Measurements from ENCODE around the gene KCNQ4. TPM values are rescaled to one million over a fixed set of nuclear protein-coding genes. Genes with fewer than 3 reads are reported as not detected.

The KCNQ4 gene
- total and polyA plus RNA-seq, 8 donors, result 0.92 to 1.7 (median 1.4) TPM

- Histone ChIP-seq H3K4me3 (no peak overlapping the region), H3K27ac (no peak overlapping the region), H3K27me3 (no peaks in the 10 kb centered on the region), H3K36me3 (no peaks in the 10 kb centered on the region), H3K4me1 (peaks cover 0 to 5% of the 10 kb centered on the region in 2 donors), H3K9me3 (no peaks in the 10 kb centered on the region)
- TF ChIP-seq CTCF (IDR thresholded peaks at IDR 0.05), result no peak
- ATAC-seq, result no peak
- no peak for DNase-seq
- intact Hi-C loops (cut with DNase I), result no loop called here
These were observed 60.5 kb downstream of the KCNQ4 start for GRCh38 chr1:40844079-40844478.

GRCh38 chr1:40844887-40845878, 61.6 kb downstream of the KCNQ4 start:
- Histone ChIP-seq H3K27ac (no peak overlapping the region), H3K9me3 (no peaks in the 10 kb centered on the region), H3K4me1 (peaks cover 0 to 10% of the 10 kb centered on the region in 2 donors), H3K4me3 (no peak overlapping the region), H3K36me3 (no peaks in the 10 kb centered on the region), H3K27me3 (no peaks in the 10 kb centered on the region)
- TF ChIP-seq CTCF (IDR thresholded peaks at IDR 0.05), result no peak
- ATAC-seq (no peak), DNase-seq (no peak)
- intact Hi-C loops (cut with DNase I), result loop anchor here in 1 of 2 donors (5.0 kb wide), 1 partner anchor 107 kb away; no protein-coding TSS in a partner anchor

GRCh38 chr1:40845895-40846294, 62.3 kb downstream of the KCNQ4 start:
- DNase-seq (no peak), ATAC-seq (no peak)
- no peak for TF ChIP-seq CTCF (IDR thresholded peaks at IDR 0.05)
- H3K36me3 ChIP-seq, result no peaks in the 10 kb centered on the region
- H3K27ac ChIP-seq, result no peak overlapping the region
- intact Hi-C loops (cut with DNase I), result loop anchor here in 1 of 2 donors (5.0 kb wide), 1 partner anchor 106 kb away; no protein-coding TSS in a partner anchor
- H3K4me3 ChIP-seq, result no peak overlapping the region
- no peaks in the 10 kb centered on the region for H3K27me3 ChIP-seq
- H3K9me3 ChIP-seq, result no peaks in the 10 kb centered on the region
- H3K4me1 ChIP-seq, result peaks cover 0 to 10% of the 10 kb centered on the region in 2 donors

GRCh38 chr1:40847023-40847745, 63.6 kb downstream of the KCNQ4 start:
- Histone ChIP-seq H3K27ac (no peak overlapping the region), H3K27me3 (no peaks in the 10 kb centered on the region), H3K4me1 (peaks cover 0 to 10% of the 10 kb centered on the region in 2 donors), H3K36me3 (no peaks in the 10 kb centered on the region), H3K9me3 (no peaks in the 10 kb centered on the region), H3K4me3 (no peak overlapping the region)
- intact Hi-C loops (cut with DNase I), result loop anchor here in 1 of 2 donors (5.0 kb wide), 1 partner anchor 105 kb away; no protein-coding TSS in a partner anchor
- TF ChIP-seq CTCF (IDR thresholded peaks at IDR 0.05), result no peak
- ATAC-seq (no peak), DNase-seq (no peak)
